HG02885 (cell line): ENCODE data around the gene PCCA.
"Not testable (repeated sequence)": the region's sequence is repeated elsewhere in the genome, so short reads cannot be mapped to it uniquely, and the experiment has no call there.

Experiments
- ATAC-seq: cut with Tn5 transposase; IDR thresholded peaks from one replicate; pipeline ENCODE4 v1.9.1; 2021; ENCODE audit warnings: mild to moderate bottlenecking; ENCODE audit not compliant: unreplicated experiment, poor library complexity

The PCCA gene

DNA sequence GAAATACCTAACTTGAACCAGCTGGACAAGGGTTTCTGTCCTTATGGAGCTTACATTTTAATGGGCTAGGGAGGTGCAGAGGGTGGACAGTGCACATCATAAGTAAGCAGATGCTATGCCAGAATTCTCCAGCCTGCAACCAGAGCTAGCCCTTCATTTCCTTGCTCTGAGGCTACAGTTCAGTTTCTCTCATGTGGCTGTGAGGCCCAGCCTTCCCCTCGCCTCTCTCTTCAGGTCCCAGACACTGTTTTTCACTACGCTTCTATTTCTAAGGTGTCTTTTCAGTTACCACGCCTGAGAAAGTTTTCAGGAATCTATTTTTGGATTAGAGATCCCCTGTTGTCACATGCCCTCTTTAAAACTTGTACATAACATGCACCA is 141.9 kb downstream of the PCCA start:
- ATAC-seq, result no peak

DNA sequence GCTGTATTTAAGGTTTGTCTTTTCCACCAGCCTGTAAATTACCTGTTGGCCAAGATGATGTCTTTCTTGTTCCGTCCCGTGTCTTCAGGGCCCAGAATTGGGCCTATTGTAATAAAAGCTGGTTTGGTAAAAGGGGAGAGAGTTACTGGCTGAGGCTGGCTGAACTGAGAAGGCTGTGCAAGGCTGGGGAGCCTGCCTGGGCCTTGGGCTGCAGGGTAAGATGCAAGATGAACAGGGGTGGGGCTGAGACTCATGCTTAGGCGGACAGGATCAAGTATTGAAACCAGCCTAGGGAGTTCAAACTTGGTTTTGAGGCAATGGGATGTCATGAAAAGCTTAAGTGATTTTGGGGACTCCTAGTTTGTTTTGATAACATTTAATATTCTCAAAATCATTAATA is 142.3 kb downstream of the PCCA start:
- ATAC-seq, result no peak

DNA sequence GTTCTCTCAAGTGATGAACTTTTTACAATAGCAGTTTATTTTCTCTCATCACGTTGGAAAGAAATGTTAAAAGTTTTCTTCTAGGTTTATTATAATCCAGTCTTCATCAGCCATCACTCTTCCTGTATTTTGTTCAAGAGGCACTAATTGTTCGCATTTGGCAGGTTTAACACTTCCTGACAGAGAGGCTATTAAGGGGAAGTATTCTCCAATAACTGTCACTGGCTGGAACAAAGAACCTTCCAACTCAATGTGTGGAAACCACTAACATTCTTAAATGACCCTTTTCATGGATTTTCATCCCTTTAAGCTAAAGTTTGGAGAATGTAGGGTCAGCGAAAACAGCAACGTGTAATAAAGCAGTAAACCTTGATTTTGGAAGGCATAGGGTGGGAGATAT is 145.1 kb downstream of the PCCA start:
- ATAC-seq, result no peak

DNA sequence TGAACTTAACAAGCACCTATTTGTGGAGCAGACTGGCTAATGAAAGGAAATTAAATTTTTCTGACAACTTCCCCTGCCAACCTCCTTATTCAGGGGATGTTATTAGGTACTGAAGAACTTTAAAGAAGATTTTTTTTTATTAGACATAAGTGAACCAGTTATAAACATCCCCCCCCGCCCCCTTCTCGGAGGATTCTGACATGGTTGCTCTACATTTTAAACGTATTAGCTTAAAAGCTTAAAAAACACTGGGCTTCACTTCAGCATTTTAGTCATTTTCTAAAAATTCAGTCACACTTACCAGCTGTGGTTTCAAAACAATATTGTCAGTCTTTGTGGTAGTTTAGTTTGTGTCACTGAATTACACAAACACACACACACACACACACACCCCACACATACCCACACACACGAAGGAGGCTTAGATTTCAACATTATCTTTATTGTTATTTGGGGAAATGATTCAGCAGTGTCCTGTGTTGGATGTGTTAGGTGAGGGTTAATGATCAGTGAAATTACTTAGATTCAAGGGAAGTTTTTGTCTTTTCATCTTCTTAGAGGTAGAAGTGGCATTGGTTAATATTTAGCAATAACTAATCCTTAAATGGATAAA is 145.7 kb downstream of the PCCA start:
- ATAC-seq, result no peak

- no peak for ATAC-seq
Measured at GRCh38 chr13:100235311-100235901, 146.5 kb downstream of the PCCA start.

DNA sequence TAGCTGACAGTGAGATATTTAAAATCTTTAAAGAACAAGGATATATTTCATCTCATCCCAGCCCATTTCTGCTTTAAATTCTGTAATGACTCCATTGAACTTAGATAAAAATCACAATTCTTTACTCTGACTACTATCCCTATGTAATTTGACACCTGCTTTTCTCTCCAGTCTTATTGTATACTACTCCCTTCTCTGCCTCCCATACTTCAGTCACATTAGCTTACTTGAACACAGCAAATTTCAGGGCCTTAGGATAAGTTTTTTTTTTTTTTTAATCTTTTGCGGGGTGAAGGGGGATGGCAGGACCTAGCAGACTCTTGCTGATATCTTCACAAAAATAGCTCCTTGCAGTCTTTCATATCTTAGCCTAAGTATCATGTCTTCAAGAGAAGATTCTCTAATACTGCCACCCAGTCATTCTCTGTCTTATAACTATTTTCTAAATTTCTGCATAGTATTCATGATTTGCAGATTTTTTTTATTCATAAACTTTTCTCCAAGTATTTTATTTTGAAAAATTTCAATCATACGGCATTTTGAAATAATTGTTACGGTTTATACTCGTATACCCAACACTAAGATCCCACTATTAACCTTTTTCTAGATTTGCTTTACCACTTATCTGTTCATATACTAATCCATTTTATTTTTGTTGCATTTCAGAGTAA is 151.4 kb downstream of the PCCA start:
- no peak for ATAC-seq

- ATAC-seq, result no peak
Measured at GRCh38 chr13:100244431-100244830, 155.5 kb downstream of the PCCA start.

DNA sequence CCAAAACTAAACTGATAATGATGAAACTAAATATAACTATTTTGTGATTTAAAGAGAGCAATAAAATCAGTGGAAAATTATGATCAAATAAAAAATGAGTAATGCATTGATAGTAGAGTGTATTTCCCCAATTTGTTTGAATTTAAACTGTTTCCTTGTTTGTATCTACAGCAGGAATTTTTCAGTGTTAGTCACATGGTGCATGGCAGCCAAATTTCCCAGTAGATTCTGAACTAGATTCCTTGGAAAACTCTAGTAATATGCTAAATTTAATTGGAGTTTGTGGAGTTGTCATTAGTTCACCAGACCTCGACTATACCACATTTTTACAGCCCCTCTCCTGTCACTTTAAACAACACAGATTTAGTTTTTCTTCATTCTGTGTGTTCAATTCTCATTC is 156.2 kb downstream of the PCCA start:
- no peak for ATAC-seq

DNA sequence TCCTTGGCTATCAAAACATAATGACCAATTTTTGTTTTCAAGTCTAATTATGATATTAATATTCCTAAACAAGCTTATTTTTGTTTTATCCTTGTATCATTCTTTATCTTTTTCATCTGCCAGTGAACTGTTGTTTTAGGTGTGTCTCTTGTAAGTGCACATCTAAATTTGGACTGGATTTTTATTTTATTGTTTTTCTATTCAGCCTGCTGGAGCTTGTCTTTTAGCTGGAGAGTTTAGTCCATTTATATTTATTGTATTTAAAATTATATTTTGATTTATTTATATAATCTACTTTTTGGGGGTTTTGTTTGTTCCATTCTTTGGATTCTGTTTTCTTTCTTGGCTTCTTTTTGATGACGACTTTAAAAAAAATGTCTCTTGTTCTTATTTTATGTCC is 159.0 kb downstream of the PCCA start:
- no peak for ATAC-seq

- no peak for ATAC-seq
Measured at GRCh38 chr13:100254002-100254401, 165.1 kb downstream of the PCCA start.

DNA sequence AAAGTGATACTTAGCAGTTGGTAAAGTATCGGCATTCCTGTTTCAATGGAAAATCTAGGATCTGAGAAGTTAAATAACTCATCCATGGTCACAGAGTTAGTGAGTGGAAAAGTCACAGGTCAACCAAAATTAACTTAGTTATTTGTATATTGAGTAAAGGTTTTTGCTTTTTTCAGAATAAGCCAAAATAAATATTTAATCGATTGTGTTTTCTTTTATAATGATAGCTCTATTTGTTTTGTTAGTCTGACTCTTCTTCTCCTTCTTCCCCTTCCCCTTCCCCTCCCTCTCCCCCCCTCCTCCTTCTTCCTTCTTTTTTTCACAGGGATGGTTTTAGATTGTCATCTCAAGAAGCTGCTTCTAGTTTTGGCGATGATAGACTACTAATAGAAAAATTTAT is 173.5 kb downstream of the PCCA start:
- no peak for ATAC-seq

DNA sequence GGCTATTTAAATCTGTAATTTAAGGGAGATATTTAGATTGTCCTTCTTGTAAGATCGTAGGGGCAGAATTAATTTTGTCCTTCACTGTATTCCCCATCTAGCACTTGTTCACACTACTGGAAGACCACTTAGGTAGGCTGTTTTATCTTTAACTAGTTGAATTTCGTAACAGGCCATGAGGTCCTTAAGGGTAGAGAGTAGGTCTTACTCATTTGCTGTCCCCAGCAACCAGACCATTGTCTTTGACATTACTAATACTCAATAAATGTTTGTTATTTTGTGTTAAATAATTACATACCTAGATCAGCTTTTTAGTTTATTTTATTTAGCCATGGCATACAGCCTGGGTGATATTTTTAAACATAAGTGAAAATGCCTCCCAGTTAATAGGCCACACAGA is 177.1 kb downstream of the PCCA start:
- no peak for ATAC-seq

- ATAC-seq, result no peak
Measured at GRCh38 chr13:100269837-100270236, 180.9 kb downstream of the PCCA start.

DNA sequence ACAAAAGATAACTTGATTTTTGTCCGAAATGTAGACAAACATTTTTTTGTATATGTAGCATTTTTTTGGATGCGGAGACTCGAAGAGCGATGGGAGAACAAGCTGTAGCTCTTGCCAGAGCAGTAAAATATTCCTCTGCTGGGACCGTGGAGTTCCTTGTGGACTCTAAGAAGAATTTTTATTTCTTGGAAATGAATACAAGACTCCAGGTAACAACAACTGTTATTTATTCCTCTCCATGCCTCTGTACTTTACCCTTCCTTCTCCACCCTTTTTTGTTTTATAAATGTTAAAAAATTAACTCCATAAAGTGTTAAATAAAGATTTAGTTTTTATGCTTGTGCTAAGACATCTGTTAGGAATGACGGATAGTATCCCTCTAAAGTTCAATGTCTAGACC is 184.2 kb downstream of the PCCA start:
- no peak for ATAC-seq

DNA sequence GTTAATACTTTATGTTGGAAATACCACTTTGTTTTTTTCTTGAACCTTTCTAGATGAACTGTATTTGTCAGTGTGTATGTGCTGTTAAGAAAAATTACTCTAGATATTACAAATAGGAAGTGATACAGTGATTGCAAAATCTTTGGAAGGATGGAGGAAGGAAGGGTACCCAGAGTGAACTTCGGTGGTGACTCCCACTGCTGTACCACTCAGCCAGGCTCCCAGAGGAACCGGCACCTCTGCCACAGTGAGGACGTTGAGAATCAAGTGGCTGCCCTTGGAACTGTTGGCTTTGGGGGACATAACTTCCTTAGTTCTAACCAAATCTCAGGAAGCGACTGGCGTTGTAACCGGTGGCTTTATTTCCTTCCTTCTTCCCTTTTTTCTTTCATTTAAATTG is 184.7 kb downstream of the PCCA start:
- no peak for ATAC-seq

DNA sequence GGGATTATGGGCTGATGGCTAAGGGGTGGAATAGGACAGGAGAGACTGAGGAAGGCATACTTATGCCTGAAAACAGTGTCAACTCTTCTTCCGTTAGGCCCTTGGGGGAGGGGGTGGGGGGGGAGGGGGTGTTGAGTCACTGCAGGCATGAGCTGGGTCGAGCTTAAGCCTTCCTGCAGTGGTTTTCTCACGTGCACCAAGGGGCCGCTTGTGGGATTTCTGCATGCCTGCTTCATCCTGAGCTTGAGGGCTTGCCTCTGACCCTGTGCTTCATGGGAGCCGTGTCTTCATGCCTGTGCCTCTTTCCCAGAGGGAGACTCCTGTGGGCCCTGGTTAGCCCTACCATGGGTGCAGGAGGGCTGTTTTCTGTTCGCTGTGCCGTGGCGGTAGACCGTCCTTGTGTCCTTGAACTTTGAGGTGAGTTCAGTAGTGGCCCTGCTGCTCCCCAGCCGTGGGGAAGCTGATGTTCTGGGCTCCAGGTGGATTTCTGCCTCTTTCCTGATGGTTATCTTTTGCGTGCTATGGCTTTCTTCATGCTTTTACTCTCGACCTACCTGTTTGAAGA is 186.1 kb downstream of the PCCA start:
- no peak for ATAC-seq

- no peak for ATAC-seq
Measured at GRCh38 chr13:100275746-100276145, 186.9 kb downstream of the PCCA start.

DNA sequence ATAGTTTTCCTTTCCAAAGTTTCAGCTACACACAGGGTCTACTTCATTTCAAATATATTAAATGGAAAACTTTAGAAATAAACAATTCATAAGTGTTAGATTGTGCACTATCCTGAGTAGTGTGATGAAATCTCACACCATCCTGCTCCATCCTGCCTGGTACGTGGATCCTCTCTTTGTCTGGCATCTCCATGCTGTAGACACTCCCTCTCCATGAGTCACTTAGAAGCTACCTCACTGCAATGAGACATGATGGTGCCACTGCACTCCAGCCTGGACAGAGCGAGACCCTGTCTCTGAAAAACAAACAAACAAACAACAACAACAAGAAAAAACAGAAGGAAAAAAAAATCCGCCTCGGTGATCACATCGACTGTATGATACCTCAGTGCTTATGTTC is 191.8 kb downstream of the PCCA start:
- no peak for ATAC-seq

DNA sequence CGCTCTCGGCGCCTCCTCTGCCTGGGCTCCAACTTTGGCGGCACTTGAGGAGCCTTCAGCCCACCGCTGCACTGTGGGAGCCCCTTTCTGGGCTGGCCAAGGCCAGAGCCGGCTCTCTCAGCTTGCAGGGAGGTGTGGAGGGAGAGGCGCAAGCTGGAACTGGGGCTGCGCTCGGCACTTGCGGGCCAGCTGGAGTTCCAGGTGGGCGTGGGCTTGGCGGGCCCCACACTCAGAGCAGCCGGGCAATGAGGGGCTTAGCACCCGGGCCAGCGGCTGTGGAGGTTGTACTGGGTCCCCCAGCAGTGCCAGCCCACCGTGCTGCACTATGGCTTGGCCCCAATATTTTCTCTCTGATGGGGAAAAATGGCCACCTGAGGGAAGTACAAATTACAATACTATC is 193.4 kb downstream of the PCCA start:
- not testable (repeated sequence) for ATAC-seq

DNA sequence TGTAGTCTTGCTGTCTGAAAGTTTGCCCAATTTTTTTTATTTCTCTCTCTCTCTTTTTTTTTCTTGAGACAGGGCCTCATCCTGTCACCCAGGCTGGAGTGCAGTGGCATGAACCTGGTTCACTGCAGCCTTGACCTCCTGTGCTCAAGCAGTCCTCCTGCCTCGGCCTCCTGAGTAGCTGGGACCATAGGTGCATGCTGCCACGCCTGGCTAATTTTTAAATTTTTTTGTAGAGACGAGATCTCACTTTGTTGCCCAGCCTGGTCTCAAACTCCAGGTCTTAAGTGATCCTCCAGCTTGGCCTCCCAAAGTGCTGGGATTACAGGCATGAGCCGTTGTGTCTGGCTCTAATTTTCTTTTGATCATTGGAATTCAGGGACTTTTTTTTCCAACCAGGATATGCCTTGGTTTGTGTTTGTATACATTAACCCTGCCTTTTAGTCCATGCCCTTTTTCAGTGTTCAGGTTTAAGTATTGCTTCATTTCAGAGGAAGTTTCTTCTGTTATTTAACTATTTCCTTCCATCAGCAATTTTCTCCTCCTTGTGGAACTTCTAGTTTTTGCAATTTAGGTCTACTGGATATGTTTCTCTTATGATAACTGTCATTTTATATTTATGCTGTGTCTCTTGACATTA is 201.4 kb downstream of the PCCA start:
- no peak for ATAC-seq

GRCh38 chr13:100291624-100292023 is 202.7 kb downstream of the PCCA start:
- no peak for ATAC-seq
